Measurements from ENCODE around the gene GHITM.
"Not testable (repeated sequence)": the region's sequence is repeated elsewhere in the genome, so short reads cannot be mapped to it uniquely, and the experiment has no call there.

GHITM gene

GRCh38 chr10:84147347-84147746, 8.0 kb downstream of the GHITM start:
- H3K36me3 ChIP-seq (ENCODE audit: control insufficient read depth in 1 of 2, insufficient read depth in 2 of 2, low read length in 2 of 2) = peaks cover 43 to 87% of the 10 kb centered on the region in 2 donors

GRCh38 chr10:84148006-84148597, 8.8 kb downstream of the GHITM start:
- peaks cover 48 to 90% of the 10 kb centered on the region in 2 donors for H3K36me3 ChIP-seq (ENCODE audit: control insufficient read depth in 1 of 2, insufficient read depth in 2 of 2, low read length in 2 of 2)
- H3K9ac ChIP-seq (ENCODE audit: low read depth in 1 of 2, low read length in 2 of 2); H3K27me3 ChIP-seq (ENCODE audit: control insufficient read depth in 1 of 2, insufficient read depth in 2 of 2, low read length in 2 of 2); H3K4me3 ChIP-seq (ENCODE audit: low read depth in 1 of 2, low read length in 2 of 2); H3K4me1 ChIP-seq (ENCODE audit: control insufficient read depth in 1 of 2, insufficient read depth in 2 of 2, low read length in 2 of 2); H3K27ac ChIP-seq (ENCODE audit: low read depth, low read length); H3K9me3 ChIP-seq (ENCODE audit: control insufficient read depth in 1 of 2, low read length in 2 of 2): not testable (repeated sequence)

More at GRCh38 chr10:84147347-84147746, 8.0 kb downstream of the GHITM start:
- no peak overlapping the region for H3K27ac ChIP-seq (ENCODE audit: low read depth, low read length)
- H3K27me3 ChIP-seq (ENCODE audit: control insufficient read depth in 1 of 2, insufficient read depth in 2 of 2, low read length in 2 of 2) = no peaks in the 10 kb centered on the region
- no peaks in the 10 kb centered on the region for H3K4me1 ChIP-seq (ENCODE audit: control insufficient read depth in 1 of 2, insufficient read depth in 2 of 2, low read length in 2 of 2)
- no peak overlapping the region for H3K4me3 ChIP-seq (ENCODE audit: low read depth in 1 of 2, low read length in 2 of 2)
- H3K9me3 ChIP-seq (ENCODE audit: control insufficient read depth in 1 of 2, low read length in 2 of 2) = no peaks in the 10 kb centered on the region
- H3K9ac ChIP-seq (ENCODE audit: low read depth in 1 of 2, low read length in 2 of 2) = no peak overlapping the region

GRCh38 chr10:84149854-84150253, 10.5 kb downstream of the GHITM start:
- Histone ChIP-seq H3K27me3 (ENCODE audit: control insufficient read depth in 1 of 2, insufficient read depth in 2 of 2, low read length in 2 of 2) (no peaks in the 10 kb centered on the region), H3K9ac (ENCODE audit: low read depth in 1 of 2, low read length in 2 of 2) (no peak overlapping the region), H3K9me3 (ENCODE audit: control insufficient read depth in 1 of 2, low read length in 2 of 2) (no peaks in the 10 kb centered on the region), H3K36me3 (ENCODE audit: control insufficient read depth in 1 of 2, insufficient read depth in 2 of 2, low read length in 2 of 2) (peaks cover 46 to 88% of the 10 kb centered on the region in 2 donors), H3K4me1 (ENCODE audit: control insufficient read depth in 1 of 2, insufficient read depth in 2 of 2, low read length in 2 of 2) (no peaks in the 10 kb centered on the region), H3K4me3 (ENCODE audit: low read depth in 1 of 2, low read length in 2 of 2) (no peak overlapping the region), H3K27ac (ENCODE audit: low read depth, low read length) (no peak overlapping the region)

DNA sequence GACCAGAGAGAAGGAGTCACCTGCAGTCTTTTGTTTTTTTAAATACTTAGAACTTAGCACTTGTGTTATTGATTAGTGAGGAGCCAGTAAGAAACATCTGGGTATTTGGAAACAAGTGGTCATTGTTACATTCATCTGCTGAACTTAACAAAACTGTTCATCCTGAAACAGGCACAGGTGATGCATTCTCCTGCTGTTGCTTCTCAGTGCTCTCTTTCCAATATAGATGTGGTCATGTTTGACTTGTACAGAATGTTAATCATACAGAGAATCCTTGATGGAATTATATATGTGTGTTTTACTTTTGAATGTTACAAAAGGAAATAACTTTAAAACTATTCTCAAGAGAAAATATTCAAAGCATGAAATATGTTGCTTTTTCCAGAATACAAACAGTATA, 13.5 kb downstream of the GHITM start:
- Histone ChIP-seq H3K27ac (ENCODE audit: low read depth, low read length) (no peak overlapping the region), H3K36me3 (ENCODE audit: control insufficient read depth in 1 of 2, insufficient read depth in 2 of 2, low read length in 2 of 2) (peaks cover 41 to 67% of the 10 kb centered on the region in 2 donors), H3K9ac (ENCODE audit: low read depth in 1 of 2, low read length in 2 of 2) (no peak overlapping the region), H3K27me3 (ENCODE audit: control insufficient read depth in 1 of 2, insufficient read depth in 2 of 2, low read length in 2 of 2) (no peaks in the 10 kb centered on the region), H3K4me1 (ENCODE audit: control insufficient read depth in 1 of 2, insufficient read depth in 2 of 2, low read length in 2 of 2) (peaks cover 0 to under 1% of the 10 kb centered on the region in 2 donors), H3K9me3 (ENCODE audit: control insufficient read depth in 1 of 2, low read length in 2 of 2) (no peaks in the 10 kb centered on the region), H3K4me3 (ENCODE audit: low read depth in 1 of 2, low read length in 2 of 2) (no peak overlapping the region)

DNA sequence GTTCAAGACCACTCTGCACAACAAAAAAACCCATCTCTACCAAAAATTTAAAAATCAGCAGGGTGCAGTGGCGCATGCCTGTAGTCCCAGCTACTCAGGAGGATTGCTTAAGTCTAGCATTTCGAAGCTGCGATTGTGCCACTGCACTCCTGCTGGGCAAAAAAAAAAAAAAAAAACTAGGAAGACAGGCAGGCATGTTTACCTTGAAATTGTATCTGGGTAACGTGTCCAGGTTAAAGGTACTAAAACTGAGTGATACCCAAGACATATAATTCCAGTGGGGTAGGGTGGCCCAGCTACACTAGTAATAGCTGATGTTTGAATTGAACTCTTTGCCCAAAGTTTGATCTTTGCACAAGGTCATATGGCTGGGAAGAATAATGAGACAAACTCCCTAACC, 16.2 kb downstream of the GHITM start:
- no peaks in the 10 kb centered on the region for H3K9me3 ChIP-seq (ENCODE audit: control insufficient read depth in 1 of 2, low read length in 2 of 2)
- H3K36me3 ChIP-seq (ENCODE audit: control insufficient read depth in 1 of 2, insufficient read depth in 2 of 2, low read length in 2 of 2) = peaks cover 27 to 44% of the 10 kb centered on the region in 2 donors
- H3K27ac ChIP-seq (ENCODE audit: low read depth, low read length) = no peak overlapping the region
- no peak overlapping the region for H3K9ac ChIP-seq (ENCODE audit: low read depth in 1 of 2, low read length in 2 of 2)
- peaks cover 0 to 3% of the 10 kb centered on the region in 2 donors for H3K27me3 ChIP-seq (ENCODE audit: control insufficient read depth in 1 of 2, insufficient read depth in 2 of 2, low read length in 2 of 2)
- H3K4me1 ChIP-seq (ENCODE audit: control insufficient read depth in 1 of 2, insufficient read depth in 2 of 2, low read length in 2 of 2) = peaks cover 9 to 16% of the 10 kb centered on the region in 2 donors
- H3K4me3 ChIP-seq (ENCODE audit: low read depth in 1 of 2, low read length in 2 of 2) = no peak overlapping the region

DNA sequence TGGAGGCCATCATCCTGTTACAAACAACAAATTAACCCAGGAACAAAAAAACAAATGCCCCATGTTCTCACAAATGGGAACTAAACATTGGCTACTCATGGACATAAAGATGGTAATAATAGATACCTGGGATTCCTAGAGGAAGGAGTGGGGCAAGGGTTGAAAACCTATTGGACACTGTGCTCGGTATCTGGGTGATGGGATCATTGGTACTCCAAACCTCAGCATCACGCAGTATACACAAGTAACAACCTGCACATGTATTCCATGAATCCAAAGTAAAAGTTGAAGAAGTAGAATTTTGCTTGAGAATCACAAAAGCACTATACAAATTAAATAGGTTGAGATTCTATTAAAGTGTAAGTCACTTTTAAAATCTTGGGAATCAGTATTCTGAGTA, 16.7 kb downstream of the GHITM start:
- peaks cover 0 to 3% of the 10 kb centered on the region in 2 donors for H3K27me3 ChIP-seq (ENCODE audit: control insufficient read depth in 1 of 2, insufficient read depth in 2 of 2, low read length in 2 of 2)
- no peak overlapping the region for H3K9ac ChIP-seq (ENCODE audit: low read depth in 1 of 2, low read length in 2 of 2)
- H3K9me3 ChIP-seq (ENCODE audit: control insufficient read depth in 1 of 2, low read length in 2 of 2) = no peaks in the 10 kb centered on the region
- H3K36me3 ChIP-seq (ENCODE audit: control insufficient read depth in 1 of 2, insufficient read depth in 2 of 2, low read length in 2 of 2) = peaks cover 22 to 40% of the 10 kb centered on the region in 2 donors
- no peak overlapping the region for H3K27ac ChIP-seq (ENCODE audit: low read depth, low read length)
- no peak overlapping the region for H3K4me3 ChIP-seq (ENCODE audit: low read depth in 1 of 2, low read length in 2 of 2)
- peaks cover 9 to 16% of the 10 kb centered on the region in 2 donors for H3K4me1 ChIP-seq (ENCODE audit: control insufficient read depth in 1 of 2, insufficient read depth in 2 of 2, low read length in 2 of 2)

DNA sequence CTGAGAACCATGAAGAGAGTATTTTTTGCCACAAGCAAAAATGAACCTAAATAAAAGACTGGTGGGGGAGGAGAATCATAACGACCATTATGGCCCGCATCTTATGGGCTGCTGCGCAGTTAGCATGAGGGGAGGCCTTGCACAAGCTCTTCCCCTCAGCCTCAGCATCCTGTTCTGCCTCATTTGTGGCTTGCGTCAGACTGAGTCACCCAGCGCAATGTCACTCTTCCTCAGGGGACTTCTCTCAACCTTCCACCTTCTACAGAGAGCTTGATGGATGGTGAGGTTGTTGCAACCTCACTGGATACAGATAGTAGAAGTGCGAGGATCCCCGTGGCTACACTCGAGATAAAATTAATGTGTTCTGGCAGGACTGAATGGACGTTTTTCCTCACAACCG, 17.5 kb downstream of the GHITM start:
- peaks cover 9 to 16% of the 10 kb centered on the region in 2 donors for H3K4me1 ChIP-seq (ENCODE audit: control insufficient read depth in 1 of 2, insufficient read depth in 2 of 2, low read length in 2 of 2)
- H3K36me3 ChIP-seq (ENCODE audit: control insufficient read depth in 1 of 2, insufficient read depth in 2 of 2, low read length in 2 of 2) = peaks cover 19 to 35% of the 10 kb centered on the region in 2 donors
- H3K9me3 ChIP-seq (ENCODE audit: control insufficient read depth in 1 of 2, low read length in 2 of 2) = no peaks in the 10 kb centered on the region
- H3K27me3 ChIP-seq (ENCODE audit: control insufficient read depth in 1 of 2, insufficient read depth in 2 of 2, low read length in 2 of 2) = peaks cover 3 to 4% of the 10 kb centered on the region in 2 donors
- H3K9ac ChIP-seq (ENCODE audit: low read depth in 1 of 2, low read length in 2 of 2) = no peak overlapping the region
- H3K4me3 ChIP-seq (ENCODE audit: low read depth in 1 of 2, low read length in 2 of 2) = no peak overlapping the region
- no peak overlapping the region for H3K27ac ChIP-seq (ENCODE audit: low read depth, low read length)

DNA sequence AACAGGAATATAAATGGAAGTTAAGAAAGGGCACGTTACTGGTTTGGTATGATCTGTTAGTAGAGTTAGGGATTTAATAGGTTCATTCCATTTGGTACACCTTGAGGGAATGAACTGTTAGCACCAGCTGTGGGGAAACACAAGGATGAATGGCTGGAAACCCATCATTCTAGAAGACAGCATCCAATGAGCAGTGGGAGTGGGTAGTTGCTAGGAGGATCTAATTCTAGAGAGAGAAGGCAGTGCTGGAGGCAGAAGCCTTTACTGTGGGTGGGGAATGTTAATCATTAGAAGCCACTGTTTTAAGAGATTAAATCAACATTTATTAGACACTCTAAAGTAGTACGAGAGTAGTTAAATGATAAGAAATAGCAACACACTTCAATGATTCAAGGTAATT, 18.8 kb downstream of the GHITM start:
- Histone ChIP-seq H3K9ac (ENCODE audit: low read depth in 1 of 2, low read length in 2 of 2) (no peak overlapping the region), H3K4me1 (ENCODE audit: control insufficient read depth in 1 of 2, insufficient read depth in 2 of 2, low read length in 2 of 2) (peaks cover 9 to 16% of the 10 kb centered on the region in 2 donors), H3K9me3 (ENCODE audit: control insufficient read depth in 1 of 2, low read length in 2 of 2) (no peaks in the 10 kb centered on the region), H3K27me3 (ENCODE audit: control insufficient read depth in 1 of 2, insufficient read depth in 2 of 2, low read length in 2 of 2) (peaks cover 3 to 4% of the 10 kb centered on the region in 2 donors), H3K36me3 (ENCODE audit: control insufficient read depth in 1 of 2, insufficient read depth in 2 of 2, low read length in 2 of 2) (peaks cover 10 to 22% of the 10 kb centered on the region in 2 donors), H3K4me3 (ENCODE audit: low read depth in 1 of 2, low read length in 2 of 2) (no peak overlapping the region), H3K27ac (ENCODE audit: low read depth, low read length) (no peak overlapping the region)

DNA sequence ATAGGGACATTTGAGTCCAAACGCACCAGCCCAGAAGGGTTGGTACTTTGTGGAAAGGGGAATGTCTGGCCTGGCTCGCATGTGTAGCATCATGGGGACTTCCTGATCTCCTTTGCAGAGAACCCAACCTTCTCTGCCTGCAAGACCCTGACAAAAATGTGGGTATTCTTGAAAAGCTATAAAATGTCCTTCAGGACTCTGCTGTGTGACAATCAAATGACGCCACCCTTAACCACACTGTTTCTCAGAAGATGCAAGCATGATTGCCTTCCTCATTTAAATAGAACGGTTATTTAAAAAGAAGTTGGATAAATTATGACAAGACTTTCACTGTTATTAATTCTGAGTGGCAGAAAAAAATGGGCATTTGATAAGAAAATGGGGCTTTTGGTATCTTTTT, 19.2 kb downstream of the GHITM start:
- Histone ChIP-seq H3K4me3 (ENCODE audit: low read depth in 1 of 2, low read length in 2 of 2) (no peak overlapping the region), H3K9ac (ENCODE audit: low read depth in 1 of 2, low read length in 2 of 2) (no peak overlapping the region), H3K27ac (ENCODE audit: low read depth, low read length) (no peak overlapping the region), H3K36me3 (ENCODE audit: control insufficient read depth in 1 of 2, insufficient read depth in 2 of 2, low read length in 2 of 2) (peaks cover 7 to 17% of the 10 kb centered on the region in 2 donors), H3K4me1 (ENCODE audit: control insufficient read depth in 1 of 2, insufficient read depth in 2 of 2, low read length in 2 of 2) (peaks cover 9 to 16% of the 10 kb centered on the region in 2 donors), H3K27me3 (ENCODE audit: control insufficient read depth in 1 of 2, insufficient read depth in 2 of 2, low read length in 2 of 2) (peaks cover 3 to 4% of the 10 kb centered on the region in 2 donors), H3K9me3 (ENCODE audit: control insufficient read depth in 1 of 2, low read length in 2 of 2) (no peaks in the 10 kb centered on the region)

DNA sequence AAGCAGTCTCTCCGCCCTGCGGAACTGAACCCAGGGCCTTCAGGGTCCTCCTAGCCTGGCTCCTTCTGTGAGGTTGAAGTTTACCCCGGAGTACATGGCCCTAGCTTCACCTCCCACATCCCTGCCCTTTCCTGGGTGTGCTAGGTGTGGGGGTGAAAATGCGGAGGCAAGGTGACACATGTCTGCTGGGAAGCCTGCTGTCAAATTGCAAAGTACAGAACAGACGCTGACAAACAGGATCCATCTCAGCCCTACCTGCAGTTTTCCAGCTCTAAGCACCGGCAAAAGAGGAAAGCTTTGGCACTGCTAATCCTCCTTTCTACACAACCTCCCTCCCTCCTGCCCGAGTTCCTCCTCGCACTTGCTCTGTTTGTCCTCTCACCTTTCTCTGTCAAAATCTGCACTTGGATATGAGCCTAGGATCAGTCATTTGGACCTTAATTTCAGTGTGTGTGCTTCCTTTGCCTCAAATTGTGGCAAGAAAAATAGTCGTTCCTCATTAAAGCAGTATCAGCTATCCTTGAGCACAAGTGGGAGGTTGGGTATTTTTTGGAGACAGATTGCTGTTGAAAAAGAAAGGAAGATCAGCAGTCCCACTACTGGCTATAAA, 19.9 kb downstream of the GHITM start:
- H3K9ac ChIP-seq (ENCODE audit: low read depth in 1 of 2, low read length in 2 of 2) = no peak overlapping the region
- H3K27me3 ChIP-seq (ENCODE audit: control insufficient read depth in 1 of 2, insufficient read depth in 2 of 2, low read length in 2 of 2) = peaks cover 3 to 4% of the 10 kb centered on the region in 2 donors
- no peak overlapping the region for H3K4me3 ChIP-seq (ENCODE audit: low read depth in 1 of 2, low read length in 2 of 2)
- H3K36me3 ChIP-seq (ENCODE audit: control insufficient read depth in 1 of 2, insufficient read depth in 2 of 2, low read length in 2 of 2) = peaks cover 4 to 10% of the 10 kb centered on the region in 2 donors
- H3K9me3 ChIP-seq (ENCODE audit: control insufficient read depth in 1 of 2, low read length in 2 of 2) = no peaks in the 10 kb centered on the region
- H3K4me1 ChIP-seq (ENCODE audit: control insufficient read depth in 1 of 2, insufficient read depth in 2 of 2, low read length in 2 of 2) = peaks cover 9 to 16% of the 10 kb centered on the region in 2 donors
- no peak overlapping the region for H3K27ac ChIP-seq (ENCODE audit: low read depth, low read length)

Data from duodenal mucosa (tissue), 2 donors.